LNCAP (cell line): Measurements from ENCODE around the gene FAM234B.

Experiments
- CTCF ChIP-seq: fragments of 450-650 bp; IDR thresholded peaks from 2 replicates; pipeline ENCODE4 v1.5.1; 2017; ENCODE audit warnings: mild to moderate bottlenecking

The FAM234B gene

GRCh38 chr12:13036881-13037280, 7.3 kb upstream of the FAM234B start:
- TF ChIP-seq CTCF = no peak

GRCh38 chr12:13038491-13039161, 5.6 kb upstream of the FAM234B start:
- no peak for TF ChIP-seq CTCF

- TF ChIP-seq CTCF = no peak
Observed at GRCh38 chr12:13039328-13039956, 4.7 kb upstream of the FAM234B start.

- TF ChIP-seq CTCF = no peak
Observed at GRCh38 chr12:13041224-13041623, 3.0 kb upstream of the FAM234B start.

GRCh38 chr12:13042666-13043230, 1.4 kb upstream of the FAM234B start:
- no peak for TF ChIP-seq CTCF

GRCh38 chr12:13044906-13045299, 722 bp downstream of the FAM234B start:
- TF ChIP-seq CTCF = no peak

- no peak for TF ChIP-seq CTCF
Observed at GRCh38 chr12:13045816-13046215, 1.6 kb downstream of the FAM234B start.
